ENCODE results near the gene HOXB3. TPM values are rescaled to one million over a fixed set of nuclear protein-coding genes. Genes with fewer than 3 reads are reported as not detected.

Gene HOXB3
- total RNA-seq, 5 donors from 2014 or later (not counting 1 experiment from before 2014, with no cell fraction given): 3.5 to 7.7 (median 4.2) TPM

GRCh38 chr17:48522031-48522653 lies 67.9 kb downstream of the HOXB3 start:
- CTCF ChIA-PET: interaction anchor here in 1 of 2 donors (1.1 to 1.3 kb wide), 2 partner anchors 30 to 170 kb away, joined by 3 read pairs; no protein-coding TSS in a partner anchor
- Histone ChIP-seq H3K4me1 (ENCODE audit: control insufficient read depth in 1 of 2, extremely low read depth in 1 of 2, insufficient read depth in 2 of 2, low read length in 2 of 2) (peaks cover 0 to 8% of the 10 kb centered on the region in 2 experiments), H3K9me3 (no peaks in the 10 kb centered on the region), H3K27ac (ENCODE audit: low read length) (no peak overlapping the region), H3K4me3 (ENCODE audit: control insufficient read depth in 1 of 2, extremely low read depth in 1 of 2, low read length in 1 of 2) (no peak overlapping the region), H3K36me3 (ENCODE audit: control insufficient read depth in 2 of 2, extremely low read depth in 1 of 2, insufficient read depth in 1 of 2, low read length in 1 of 2) (no peaks in the 10 kb centered on the region), H3K27me3 (replicated peaks in 1 of 2; ENCODE audit: control insufficient read depth in 2 of 2, extremely low read depth in 1 of 2, insufficient read depth in 2 of 2, low read length in 1 of 2) (peaks cover 0 to 47% of the 10 kb centered on the region in 2 experiments)
- no peak for DNase-seq
- Mint-ChIP-seq H3K9me3 (no peaks in the 10 kb centered on the region), H3K4me3 (no peak overlapping the region), H3K4me1 (peaks cover 6 to 14% (median 9%) of the 10 kb centered on the region in 3 donors), H3K36me3 (no peaks in the 10 kb centered on the region), H3K27ac (no peak overlapping the region), H3K27me3 (peaks cover 52 to 58% of the 10 kb centered on the region in 2 donors)
- no peak for ATAC-seq (replicated peaks in 1 of 4)
- POLR2A ChIA-PET: interaction anchor here in 1 of 2 donors (0.6 kb wide), 3 partner anchors 16 to 322 kb away, joined by 3 read pairs; no protein-coding TSS in a partner anchor
- 69% methylated on average over 7 of the region's 8 CpGs for WGBS (ENCODE audit: insufficient coverage)

DNA sequence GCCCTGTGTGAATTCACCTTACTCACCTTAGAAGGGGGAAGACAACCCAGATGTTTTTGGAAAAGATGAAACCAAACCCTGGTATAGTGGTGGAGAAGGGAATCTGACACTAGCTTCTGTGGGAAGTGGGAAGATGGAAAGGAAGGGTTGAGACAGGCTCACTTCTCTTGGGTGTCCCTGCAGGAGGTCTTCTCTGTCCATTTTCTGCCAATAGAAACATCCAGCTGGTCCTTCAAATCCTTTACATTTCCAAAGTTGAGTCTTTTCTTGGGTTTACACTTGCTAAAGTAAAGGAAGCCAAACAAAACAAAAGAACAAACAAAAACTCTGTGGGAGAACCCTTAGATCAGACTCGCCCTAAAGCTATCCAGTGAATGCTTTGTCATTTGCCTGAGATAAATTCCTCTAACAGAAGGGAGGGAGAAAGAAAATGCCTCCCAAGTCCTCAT lies 69.4 kb downstream of the HOXB3 start:
- Histone ChIP-seq H3K27ac (ENCODE audit: low read length) (no peak overlapping the region), H3K36me3 (ENCODE audit: control insufficient read depth in 2 of 2, extremely low read depth in 1 of 2, insufficient read depth in 1 of 2, low read length in 1 of 2) (no peaks in the 10 kb centered on the region), H3K27me3 (replicated peaks in 1 of 2; ENCODE audit: control insufficient read depth in 2 of 2, extremely low read depth in 1 of 2, insufficient read depth in 2 of 2, low read length in 1 of 2) (peaks cover 0 to 37% of the 10 kb centered on the region in 2 experiments), H3K4me1 (ENCODE audit: control insufficient read depth in 1 of 2, extremely low read depth in 1 of 2, insufficient read depth in 2 of 2, low read length in 2 of 2) (no peaks in the 10 kb centered on the region), H3K9me3 (no peaks in the 10 kb centered on the region), H3K4me3 (ENCODE audit: control insufficient read depth in 1 of 2, extremely low read depth in 1 of 2, low read length in 1 of 2) (no peak overlapping the region)
- CTCF ChIA-PET: interaction anchor here in 1 of 2 donors (0.7 to 1.0 kb wide), 2 partner anchors 9 to 500 kb away, joined by 3 read pairs; no protein-coding TSS in a partner anchor
- no CpG with 5 or more reads among the region's 1 CpG for WGBS (ENCODE audit: insufficient coverage)
- Mint-ChIP-seq H3K4me3 (no peak overlapping the region), H3K27ac (no peak overlapping the region), H3K9me3 (no peaks in the 10 kb centered on the region), H3K36me3 (no peaks in the 10 kb centered on the region), H3K27me3 (peaks cover 42 to 47% of the 10 kb centered on the region in 2 donors), H3K4me1 (peaks cover 0 to 4% (median 0%) of the 10 kb centered on the region in 3 donors)
- POLR2A ChIA-PET: interaction anchor here in 1 of 2 donors (0.7 kb wide), 2 partner anchors 12 to 194 kb away, joined by 6 to 9 read pairs; no protein-coding TSS in a partner anchor
- ATAC-seq (replicated peaks in 1 of 4) (no peak), DNase-seq (no peak)

- 100% methylated on average over 3 of the region's 5 CpGs for WGBS (ENCODE audit: insufficient coverage)
- H3K36me3 Mint-ChIP-seq: no peaks in the 10 kb centered on the region
- H3K27me3 ChIP-seq (replicated peaks in 1 of 2; ENCODE audit: control insufficient read depth in 2 of 2, extremely low read depth in 1 of 2, insufficient read depth in 2 of 2, low read length in 1 of 2): peaks cover 0 to 32% of the 10 kb centered on the region in 2 experiments
- no peaks in the 10 kb centered on the region for H3K36me3 ChIP-seq (ENCODE audit: control insufficient read depth in 2 of 2, extremely low read depth in 1 of 2, insufficient read depth in 1 of 2, low read length in 1 of 2)
- peaks cover 0 to 6% (median under 1%) of the 10 kb centered on the region in 3 donors for H3K4me1 Mint-ChIP-seq
- no peak overlapping the region for H3K4me3 Mint-ChIP-seq
- ChIA-PET POLR2A (interaction anchor here (0.6 to 0.7 kb wide), 2 partner anchors 8 to 9 kb away, joined by 3 read pairs; no protein-coding TSS in a partner anchor), CTCF (interaction anchor here in 1 of 2 donors (0.6 kb wide), 1 partner anchor 36 kb away, joined by 7 read pairs; no protein-coding TSS in a partner anchor)
- no peak overlapping the region for H3K4me3 ChIP-seq (ENCODE audit: control insufficient read depth in 1 of 2, extremely low read depth in 1 of 2, low read length in 1 of 2)
- H3K27ac ChIP-seq (ENCODE audit: low read length): no peak overlapping the region
- no peaks in the 10 kb centered on the region for H3K9me3 ChIP-seq
- ATAC-seq (replicated peaks in 1 of 4): no peak
- H3K27ac Mint-ChIP-seq: no peak overlapping the region
- H3K27me3 Mint-ChIP-seq: peaks cover 33 to 39% of the 10 kb centered on the region in 2 donors
- no peak for DNase-seq
- peaks cover 0 to under 1% of the 10 kb centered on the region in 2 experiments for H3K4me1 ChIP-seq (ENCODE audit: control insufficient read depth in 1 of 2, extremely low read depth in 1 of 2, insufficient read depth in 2 of 2, low read length in 2 of 2)
- H3K9me3 Mint-ChIP-seq: no peaks in the 10 kb centered on the region
Observed at GRCh38 chr17:48519427-48519826, 70.6 kb downstream of the HOXB3 start.

- POLR2A ChIA-PET: interaction anchor here in 1 of 2 donors (0.7 kb wide), 2 partner anchors 42 to 1838 kb away, joined by 8 to 9 read pairs; no protein-coding TSS in a partner anchor
- H3K4me3 Mint-ChIP-seq: no peak overlapping the region
- peaks cover 17 to 26% of the 10 kb centered on the region in 2 donors for H3K27me3 Mint-ChIP-seq
Observed at GRCh38 chr17:48517478-48517877, 72.6 kb downstream of the HOXB3 start.

GRCh38 chr17:48515925-48516900 lies 73.8 kb downstream of the HOXB3 start:
- Histone ChIP-seq H3K4me3 (ENCODE audit: control insufficient read depth in 1 of 2, extremely low read depth in 1 of 2, low read length in 1 of 2) (no peak overlapping the region), H3K9me3 (no peaks in the 10 kb centered on the region), H3K27ac (ENCODE audit: low read length) (no peak overlapping the region), H3K4me1 (ENCODE audit: control insufficient read depth in 1 of 2, extremely low read depth in 1 of 2, insufficient read depth in 2 of 2, low read length in 2 of 2) (peaks cover 0 to 9% of the 10 kb centered on the region in 2 experiments), H3K27me3 (replicated peaks in 1 of 2; ENCODE audit: control insufficient read depth in 2 of 2, extremely low read depth in 1 of 2, insufficient read depth in 2 of 2, low read length in 1 of 2) (peaks cover 0 to 25% of the 10 kb centered on the region in 2 experiments), H3K36me3 (ENCODE audit: control insufficient read depth in 2 of 2, extremely low read depth in 1 of 2, insufficient read depth in 1 of 2, low read length in 1 of 2) (no peaks in the 10 kb centered on the region)
- ChIA-PET POLR2A (interaction anchor here in 1 of 2 donors (0.6 kb wide), 2 partner anchors 24 to 42 kb away, joined by 3 to 4 read pairs; no protein-coding TSS in a partner anchor), CTCF (interaction anchor here (0.6 to 0.9 kb wide), 4 partner anchors 15 to 109 kb away, joined by 4 to 8 read pairs (median 6); no protein-coding TSS in a partner anchor)
- Mint-ChIP-seq H3K4me3 (no peak overlapping the region), H3K4me1 (peaks cover 11 to 34% (median 26%) of the 10 kb centered on the region in 3 donors), H3K9me3 (no peaks in the 10 kb centered on the region), H3K27me3 (peaks cover 16 to 26% of the 10 kb centered on the region in 2 donors), H3K36me3 (no peaks in the 10 kb centered on the region), H3K27ac (no peak overlapping the region)
- ATAC-seq (replicated peaks in 1 of 4) (no peak), DNase-seq (no peak)
- whole genome bisulfite sequencing (ENCODE audit: insufficient coverage): no CpG with 5 or more reads among the region's 3 CpGs

More at GRCh38 chr17:48517478-48517877, 72.6 kb downstream of the HOXB3 start:
- no peak overlapping the region for H3K4me3 ChIP-seq (ENCODE audit: control insufficient read depth in 1 of 2, extremely low read depth in 1 of 2, low read length in 1 of 2)
- no peak overlapping the region for H3K27ac ChIP-seq (ENCODE audit: low read length)
- no peaks in the 10 kb centered on the region for H3K9me3 Mint-ChIP-seq
- DNase-seq (no peak), ATAC-seq (replicated peaks in 1 of 4) (no peak)
- 0% methylated on average over 1 of the region's 3 CpGs for WGBS (ENCODE audit: insufficient coverage)
- H3K4me1 Mint-ChIP-seq: peaks cover 11 to 24% (median 17%) of the 10 kb centered on the region in 3 donors
- peaks cover 0 to 6% of the 10 kb centered on the region in 2 experiments for H3K4me1 ChIP-seq (ENCODE audit: control insufficient read depth in 1 of 2, extremely low read depth in 1 of 2, insufficient read depth in 2 of 2, low read length in 2 of 2)
- CTCF ChIA-PET: interaction anchor here in 1 of 2 donors (0.9 kb wide), 1 partner anchor 17 kb away, joined by 6 read pairs; no protein-coding TSS in a partner anchor
- H3K27me3 ChIP-seq (replicated peaks in 1 of 2; ENCODE audit: control insufficient read depth in 2 of 2, extremely low read depth in 1 of 2, insufficient read depth in 2 of 2, low read length in 1 of 2): peaks cover 0 to 28% of the 10 kb centered on the region in 2 experiments
- no peaks in the 10 kb centered on the region for H3K36me3 ChIP-seq (ENCODE audit: control insufficient read depth in 2 of 2, extremely low read depth in 1 of 2, insufficient read depth in 1 of 2, low read length in 1 of 2)
- no peaks in the 10 kb centered on the region for H3K36me3 Mint-ChIP-seq
- no peaks in the 10 kb centered on the region for H3K9me3 ChIP-seq
- H3K27ac Mint-ChIP-seq: no peak overlapping the region

All from T-cell (primary cell).